HEK293 (cell line): ENCODE results near the gene NABP2.

Source experiments
- SP2 ChIP-seq: fragments of 450-650 bp; formaldehyde crosslinking; IDR thresholded peaks from 2 replicates; pipeline ENCODE4 v1.5.1; 2016; ENCODE audit warnings: missing biosample characterization, missing genetic modification characterization
- ZNF404 ChIP-seq: fragments of 450-650 bp; formaldehyde crosslinking; IDR thresholded peaks from 2 replicates; pipeline ENCODE4 v1.5.1; 2017; ENCODE audit warnings: missing biosample characterization, missing genetic modification characterization
- ZNF501 ChIP-seq: fragments of 450-650 bp; formaldehyde crosslinking; IDR thresholded peaks from 2 replicates; pipeline ENCODE4 v1.5.1; 2016; ENCODE audit warnings: missing biosample characterization, missing genetic modification characterization
- TF ChIP-seq, protein P1 (sequence below): fragments of 450-650 bp; formaldehyde crosslinking; IDR thresholded peaks from 2 replicates; pipeline ENCODE4 v1.5.1; 2016; ENCODE audit warnings: missing biosample characterization, missing genetic modification characterization
- TF ChIP-seq, protein P2 (sequence below): fragments of 450-650 bp; formaldehyde crosslinking; conservative IDR thresholded peaks from 2 replicates; pipeline ENCODE4 v1.5.1; 2016; ENCODE audit warnings: low read depth, missing biosample characterization, missing genetic modification characterization

DNA sequence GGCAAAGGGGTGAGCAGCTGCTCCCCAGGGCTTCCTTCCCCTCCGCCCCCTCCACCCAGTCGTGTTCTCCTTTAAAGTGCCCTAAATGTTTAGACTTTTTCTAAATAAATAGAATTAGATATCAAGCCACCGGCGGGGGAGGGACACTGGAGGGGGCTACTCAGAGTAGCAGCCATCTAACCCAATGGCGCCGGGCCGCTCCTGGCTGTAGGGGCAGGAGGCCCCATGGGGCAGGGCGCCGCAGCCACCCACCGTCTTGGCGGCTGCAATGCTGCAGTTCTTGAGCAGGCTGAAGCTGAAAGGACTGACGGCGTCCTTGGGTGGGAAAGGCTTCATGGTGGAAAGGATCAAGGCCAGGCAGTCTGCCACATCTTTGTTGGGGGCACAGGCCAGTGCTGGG lies 18.8 kb downstream of the NABP2 start:
- TF ChIP-seq SP2 (no peak), ZNF404 (tag by site-specific recombination) (no peak), ZNF501 (tag by site-specific recombination) (no peak)
- TF ChIP-seq, protein P1, sequence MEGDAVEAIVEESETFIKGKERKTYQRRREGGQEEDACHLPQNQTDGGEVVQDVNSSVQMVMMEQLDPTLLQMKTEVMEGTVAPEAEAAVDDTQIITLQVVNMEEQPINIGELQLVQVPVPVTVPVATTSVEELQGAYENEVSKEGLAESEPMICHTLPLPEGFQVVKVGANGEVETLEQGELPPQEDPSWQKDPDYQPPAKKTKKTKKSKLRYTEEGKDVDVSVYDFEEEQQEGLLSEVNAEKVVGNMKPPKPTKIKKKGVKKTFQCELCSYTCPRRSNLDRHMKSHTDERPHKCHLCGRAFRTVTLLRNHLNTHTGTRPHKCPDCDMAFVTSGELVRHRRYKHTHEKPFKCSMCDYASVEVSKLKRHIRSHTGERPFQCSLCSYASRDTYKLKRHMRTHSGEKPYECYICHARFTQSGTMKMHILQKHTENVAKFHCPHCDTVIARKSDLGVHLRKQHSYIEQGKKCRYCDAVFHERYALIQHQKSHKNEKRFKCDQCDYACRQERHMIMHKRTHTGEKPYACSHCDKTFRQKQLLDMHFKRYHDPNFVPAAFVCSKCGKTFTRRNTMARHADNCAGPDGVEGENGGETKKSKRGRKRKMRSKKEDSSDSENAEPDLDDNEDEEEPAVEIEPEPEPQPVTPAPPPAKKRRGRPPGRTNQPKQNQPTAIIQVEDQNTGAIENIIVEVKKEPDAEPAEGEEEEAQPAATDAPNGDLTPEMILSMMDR: no peak
- TF ChIP-seq, protein P2, sequence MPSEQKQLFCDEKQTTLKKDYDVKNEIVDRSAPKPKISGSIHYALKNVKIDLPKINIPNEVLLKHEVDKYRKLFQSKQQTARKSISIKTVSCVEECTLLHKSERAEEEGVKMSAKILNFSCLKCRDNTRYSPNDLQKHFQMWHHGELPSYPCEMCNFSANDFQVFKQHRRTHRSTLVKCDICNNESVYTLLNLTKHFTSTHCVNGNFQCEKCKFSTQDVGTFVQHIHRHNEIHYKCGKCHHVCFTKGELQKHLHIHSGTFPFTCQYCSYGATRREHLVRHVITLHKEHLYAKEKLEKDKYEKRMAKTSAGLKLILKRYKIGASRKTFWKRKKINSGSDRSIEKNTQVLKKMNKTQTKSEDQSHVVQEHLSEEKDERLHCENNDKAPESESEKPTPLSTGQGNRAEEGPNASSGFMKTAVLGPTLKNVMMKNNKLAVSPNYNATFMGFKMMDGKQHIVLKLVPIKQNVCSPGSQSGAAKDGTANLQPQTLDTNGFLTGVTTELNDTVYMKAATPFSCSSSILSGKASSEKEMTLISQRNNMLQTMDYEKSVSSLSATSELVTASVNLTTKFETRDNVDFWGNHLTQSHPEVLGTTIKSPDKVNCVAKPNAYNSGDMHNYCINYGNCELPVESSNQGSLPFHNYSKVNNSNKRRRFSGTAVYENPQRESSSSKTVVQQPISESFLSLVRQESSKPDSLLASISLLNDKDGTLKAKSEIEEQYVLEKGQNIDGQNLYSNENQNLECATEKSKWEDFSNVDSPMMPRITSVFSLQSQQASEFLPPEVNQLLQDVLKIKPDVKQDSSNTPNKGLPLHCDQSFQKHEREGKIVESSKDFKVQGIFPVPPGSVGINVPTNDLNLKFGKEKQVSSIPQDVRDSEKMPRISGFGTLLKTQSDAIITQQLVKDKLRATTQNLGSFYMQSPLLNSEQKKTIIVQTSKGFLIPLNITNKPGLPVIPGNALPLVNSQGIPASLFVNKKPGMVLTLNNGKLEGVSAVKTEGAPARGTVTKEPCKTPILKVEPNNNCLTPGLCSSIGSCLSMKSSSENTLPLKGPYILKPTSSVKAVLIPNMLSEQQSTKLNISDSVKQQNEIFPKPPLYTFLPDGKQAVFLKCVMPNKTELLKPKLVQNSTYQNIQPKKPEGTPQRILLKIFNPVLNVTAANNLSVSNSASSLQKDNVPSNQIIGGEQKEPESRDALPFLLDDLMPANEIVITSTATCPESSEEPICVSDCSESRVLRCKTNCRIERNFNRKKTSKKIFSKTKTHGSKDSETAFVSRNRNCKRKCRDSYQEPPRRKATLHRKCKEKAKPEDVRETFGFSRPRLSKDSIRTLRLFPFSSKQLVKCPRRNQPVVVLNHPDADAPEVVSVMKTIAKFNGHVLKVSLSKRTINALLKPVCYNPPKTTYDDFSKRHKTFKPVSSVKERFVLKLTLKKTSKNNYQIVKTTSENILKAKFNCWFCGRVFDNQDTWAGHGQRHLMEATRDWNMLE (tag by site-specific recombination): no peak
